AG09319 (cell line): Measurements from ENCODE around the gene PARVA.

Experiments used
- DNase-seq: peaks from one replicate; pipeline ENCODE4 v3.0.0-alpha.2; 2010; ENCODE audit warnings: low read depth; ENCODE audit errors: extremely low read depth
- CTCF ChIP-seq: IDR thresholded peaks from 2 replicates; pipeline ENCODE4 v1.5.1; 2011; ENCODE audit warnings: low read depth, mild to moderate bottlenecking, inconsistent platforms, low read length, moderate library complexity

PARVA gene

DNA sequence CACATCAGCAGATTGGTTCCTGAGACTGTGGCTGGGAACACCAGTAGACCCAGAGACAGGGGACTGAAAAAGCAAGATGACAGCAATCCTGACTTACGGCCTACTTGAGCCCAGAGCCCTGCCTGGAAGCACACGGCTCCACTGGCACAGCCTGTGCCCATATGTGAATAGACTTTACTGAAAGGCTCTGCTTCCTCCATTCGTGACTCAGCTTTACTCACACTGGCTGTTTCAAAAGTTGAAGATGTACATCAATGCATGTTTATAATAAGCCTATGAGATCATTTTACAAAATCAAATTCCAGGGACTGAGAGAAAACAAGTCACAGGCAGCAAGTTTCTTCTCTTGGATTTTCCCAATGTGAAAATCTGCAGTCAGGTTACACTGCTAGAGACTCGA is 162.2 kb downstream of the PARVA start:
- TF ChIP-seq CTCF: no peak
- DNase-seq: peak; percentile 78

DNA sequence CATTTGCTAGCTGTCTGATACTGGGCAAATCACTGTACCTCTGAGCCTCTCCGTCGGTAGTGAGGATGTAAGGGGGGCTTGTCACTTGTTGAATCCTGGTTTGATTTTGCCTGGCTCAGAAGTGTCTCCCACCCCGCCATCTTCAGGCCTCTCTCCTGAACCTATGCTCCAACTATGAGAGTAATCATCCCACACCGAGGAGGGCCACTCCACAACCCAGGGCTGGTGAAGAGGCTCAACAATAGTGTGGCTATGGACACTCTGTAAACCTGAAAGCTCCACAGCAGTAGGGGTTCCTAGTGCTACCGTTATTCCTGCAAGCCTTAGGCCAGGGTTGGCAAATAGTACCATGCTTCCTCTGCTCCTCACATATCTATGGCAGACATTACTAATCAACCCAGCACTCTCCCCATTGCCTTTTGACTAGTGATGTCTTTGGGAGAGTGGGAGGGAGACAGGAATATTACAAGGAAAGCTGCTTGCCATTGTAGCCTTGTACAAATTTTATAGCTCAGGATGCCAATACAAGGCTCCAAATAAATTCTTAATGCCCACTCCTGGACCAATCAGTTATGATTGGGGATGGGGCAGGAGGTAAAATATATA is 162.8 kb downstream of the PARVA start:
- no peak for TF ChIP-seq CTCF
- no peak for DNase-seq

DNA sequence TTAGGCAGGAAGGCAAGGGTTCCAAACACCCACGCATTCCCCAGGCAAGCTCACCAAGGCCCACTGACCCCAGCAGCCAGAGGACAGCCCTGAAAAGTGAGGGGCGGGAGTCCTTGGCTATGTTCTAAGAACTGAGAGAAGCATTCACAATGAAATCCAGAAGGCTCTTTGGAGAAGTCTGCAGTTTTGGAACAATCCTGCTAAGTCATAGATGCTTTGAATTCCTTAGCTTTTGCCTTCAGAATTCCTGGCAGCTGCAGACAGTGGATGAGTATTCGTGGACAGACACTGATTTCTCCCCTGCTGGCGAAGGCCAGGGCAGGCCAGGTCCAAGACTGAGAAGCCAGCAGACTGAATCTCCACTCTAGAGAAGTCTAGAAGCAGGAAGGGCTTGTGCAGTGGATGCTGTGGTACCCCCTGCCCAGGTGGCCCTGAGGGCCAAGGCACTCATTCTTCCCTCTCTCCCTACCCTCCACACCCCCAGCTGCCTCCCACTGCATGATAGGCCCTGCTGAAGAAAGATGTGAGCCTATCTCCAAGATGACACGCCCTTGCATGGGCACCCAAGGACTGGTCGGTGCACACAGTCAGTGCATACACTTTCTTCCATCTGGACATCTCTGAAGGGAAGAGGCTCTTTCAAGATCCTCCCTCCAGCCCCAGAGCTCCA is 163.7 kb downstream of the PARVA start:
- DNase-seq: peak; percentile 76
- peak; percentile 50 for TF ChIP-seq CTCF

GRCh38 chr11:12541583-12542151 is 164.3 kb downstream of the PARVA start:
- no peak for DNase-seq

GRCh38 chr11:12542186-12542935 is 165.0 kb downstream of the PARVA start:
- no peak for TF ChIP-seq CTCF
- no peak for DNase-seq

More at GRCh38 chr11:12541583-12542151, 164.3 kb downstream of the PARVA start:
- TF ChIP-seq CTCF: no peak

GRCh38 chr11:12543596-12544415 is 166.4 kb downstream of the PARVA start:
- TF ChIP-seq CTCF: no peak
- no peak for DNase-seq
